GM10847 (cell line): Measurements from ENCODE around the gene GABRB2.

Source experiments
- POLR2A ChIP-seq: IDR thresholded peaks from 2 replicates; pipeline ENCODE4 v1.6.1; 2011; ENCODE audit not compliant: insufficient read length; ENCODE audit errors: extremely low read depth

GABRB2 gene

GRCh38 chr5:161410640-161411039, 135.9 kb downstream of the GABRB2 start:
- TF ChIP-seq POLR2A = no peak

DNA sequence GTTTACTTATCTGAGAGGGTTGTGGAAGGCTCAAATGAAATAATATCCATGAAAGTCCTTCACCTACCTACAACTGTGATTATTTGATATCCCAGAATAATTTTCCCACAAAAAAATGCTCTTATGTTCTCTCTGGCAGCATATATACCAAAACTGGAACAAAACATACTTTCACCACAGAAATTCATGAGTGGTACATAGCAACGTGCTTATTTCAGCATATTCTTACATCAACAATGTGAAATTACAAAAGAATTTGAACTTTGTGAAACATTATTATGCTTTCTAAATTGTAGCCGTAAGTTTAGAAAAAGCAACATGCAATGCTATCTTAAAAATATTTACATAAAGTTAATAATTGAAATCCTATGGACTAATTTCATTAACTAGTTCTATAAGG, 137.1 kb downstream of the GABRB2 start:
- no peak for TF ChIP-seq POLR2A

GRCh38 chr5:161406880-161407279, 139.6 kb downstream of the GABRB2 start:
- TF ChIP-seq POLR2A = no peak

GRCh38 chr5:161403996-161404395, 142.5 kb downstream of the GABRB2 start:
- TF ChIP-seq POLR2A = no peak

DNA sequence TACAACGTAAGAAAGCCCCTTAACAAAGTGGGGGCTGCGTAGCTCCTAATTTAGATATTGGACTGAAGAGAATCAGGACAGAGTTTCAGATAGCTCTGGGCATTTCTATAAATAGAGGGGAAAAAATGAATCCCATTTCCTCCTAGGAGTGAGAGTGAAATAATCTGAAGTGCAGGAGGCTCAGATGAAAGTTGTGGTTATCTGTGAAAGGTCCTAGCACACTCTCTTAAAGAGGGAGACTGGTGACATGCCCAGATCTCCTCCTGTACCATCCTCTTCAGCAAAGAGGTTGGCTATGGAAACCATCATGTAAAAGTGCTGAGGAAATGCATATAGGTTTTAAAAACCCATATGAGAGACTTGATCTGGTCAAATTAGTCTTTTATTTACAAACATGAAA, 143.4 kb downstream of the GABRB2 start:
- no peak for TF ChIP-seq POLR2A

DNA sequence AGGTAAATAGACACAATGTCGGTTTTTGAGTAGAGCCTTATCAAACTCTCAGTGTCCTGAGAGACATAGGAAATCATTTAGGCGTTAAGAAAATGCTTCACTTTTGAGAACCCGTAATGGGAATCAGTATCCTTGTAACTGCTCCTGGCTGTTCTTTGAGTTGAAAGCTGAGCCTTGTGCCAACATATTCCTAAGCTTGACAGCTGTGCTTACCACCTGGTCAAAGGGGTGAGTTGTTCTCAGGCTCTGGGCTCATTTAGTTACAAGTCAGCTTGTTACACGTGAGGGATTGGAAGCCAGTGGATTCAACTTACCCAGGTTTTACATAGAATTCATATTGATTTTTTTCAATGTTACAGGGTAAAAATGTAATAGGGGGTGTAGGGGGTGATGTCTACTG, 145.9 kb downstream of the GABRB2 start:
- no peak for TF ChIP-seq POLR2A

- TF ChIP-seq POLR2A = no peak
Measured at GRCh38 chr5:161399996-161400562, 146.4 kb downstream of the GABRB2 start.

DNA sequence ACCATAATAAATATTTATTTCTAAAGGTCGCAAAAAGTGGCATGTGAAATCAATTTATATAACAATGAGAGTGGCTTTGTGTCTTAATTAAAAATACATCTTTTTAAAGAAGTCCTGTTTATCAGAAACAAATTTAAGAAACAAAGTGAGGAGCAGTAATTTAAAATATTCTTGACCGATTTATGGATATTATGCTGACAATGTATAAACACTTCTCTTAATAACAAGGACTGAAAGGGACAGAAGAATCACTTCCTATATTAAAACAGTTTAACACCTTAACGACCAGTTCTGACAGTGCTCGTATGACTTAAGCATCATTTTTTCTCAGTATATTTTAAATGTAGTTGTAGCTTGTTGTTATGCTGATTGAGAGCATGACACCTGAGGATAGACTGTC, 149.1 kb downstream of the GABRB2 start:
- TF ChIP-seq POLR2A = no peak

- TF ChIP-seq POLR2A = no peak
Measured at GRCh38 chr5:161396171-161396570, 150.4 kb downstream of the GABRB2 start.

GRCh38 chr5:161391724-161392123, 154.8 kb downstream of the GABRB2 start:
- TF ChIP-seq POLR2A = no peak

GRCh38 chr5:161391016-161391415, 155.5 kb downstream of the GABRB2 start:
- no peak for TF ChIP-seq POLR2A

- TF ChIP-seq POLR2A = no peak
Measured at GRCh38 chr5:161387121-161387520, 159.4 kb downstream of the GABRB2 start.

- no peak for TF ChIP-seq POLR2A
Measured at GRCh38 chr5:161385027-161385426, 161.5 kb downstream of the GABRB2 start.

DNA sequence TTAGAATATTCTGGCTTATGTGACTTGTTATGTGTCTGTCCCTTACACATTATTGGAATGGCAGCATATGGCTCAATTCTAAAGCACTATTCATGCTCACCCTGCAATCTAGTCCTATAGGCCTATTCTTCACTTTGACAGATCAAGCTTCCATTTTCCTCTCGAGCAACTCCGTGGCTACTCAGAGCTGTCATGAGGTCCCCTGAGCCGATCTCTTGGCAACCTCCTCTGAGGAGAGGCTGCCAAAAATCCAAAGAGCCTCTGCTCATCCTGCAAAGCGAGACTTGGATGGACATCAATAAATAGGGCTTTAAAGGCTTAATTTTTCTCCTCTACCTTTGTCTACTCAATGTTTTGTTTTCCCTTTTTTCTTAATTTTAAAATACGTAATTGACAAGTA, 163.8 kb downstream of the GABRB2 start:
- no peak for TF ChIP-seq POLR2A

GRCh38 chr5:161380486-161380885, 166.0 kb downstream of the GABRB2 start:
- TF ChIP-seq POLR2A = no peak

GRCh38 chr5:161378701-161379100, 167.8 kb downstream of the GABRB2 start:
- TF ChIP-seq POLR2A = no peak

- no peak for TF ChIP-seq POLR2A
Measured at GRCh38 chr5:161376034-161376433, 170.5 kb downstream of the GABRB2 start.

DNA sequence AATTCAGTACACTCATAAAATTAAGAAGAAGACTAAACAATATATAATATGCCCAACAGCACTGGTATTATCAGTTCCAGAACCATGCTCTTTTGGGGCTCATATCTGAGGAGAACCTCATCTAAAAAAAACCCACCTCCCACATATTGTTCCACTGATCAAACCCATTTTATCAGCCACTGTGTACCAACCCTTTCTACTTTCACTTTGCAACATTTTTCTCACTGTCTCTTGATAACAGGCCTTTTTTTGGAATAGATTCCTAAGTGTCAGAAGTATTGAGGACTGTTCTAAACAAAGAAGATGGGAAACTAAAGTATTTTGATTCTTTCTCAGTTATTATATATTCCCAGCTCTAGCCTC, 173.2 kb downstream of the GABRB2 start:
- TF ChIP-seq POLR2A = no peak
